ENCODE data around the gene SYCN. TPM values are rescaled to one million over a fixed set of nuclear protein-coding genes. Genes with fewer than 3 reads are reported as not detected.
A peak's percentile ranks its signal among the peaks of the same experiment; 100 is the strongest.
"Not testable (repeated sequence)": the region's sequence is repeated elsewhere in the genome, so short reads cannot be mapped to it uniquely, and the experiment has no call there.

The SYCN gene
- polyA plus RNA-seq, 6 donors from 2014 or later: not detected

GRCh38 chr19:39240421-39240820, 36.4 kb upstream of the SYCN start:
- peaks cover 0 to 17% (median 11%) of the 10 kb centered on the region in 3 donors for H3K27me3 Mint-ChIP-seq
- peak overlapping the region in 2 of 6 donors; percentile 37 to 64 for H3K27ac Mint-ChIP-seq
- H3K4me1 Mint-ChIP-seq: peaks cover 18 to 23% (median 20%) of the 10 kb centered on the region in 3 donors
- no peak overlapping the region for H3K4me3 Mint-ChIP-seq
- no peaks in the 10 kb centered on the region for H3K36me3 Mint-ChIP-seq
- ATAC-seq (ENCODE audit: low read depth in 2 of 2) (no peak), DNase-seq (no peak)
- no peaks in the 10 kb centered on the region for H3K9me3 Mint-ChIP-seq

GRCh38 chr19:39238944-39239343, 34.9 kb upstream of the SYCN start:
- Mint-ChIP-seq H3K27ac (peak overlapping the region in 2 of 6 donors; percentile 39 to 88), H3K27me3 (peaks cover 0 to 9% (median 8%) of the 10 kb centered on the region in 3 donors)
- no peak for DNase-seq

GRCh38 chr19:39238209-39238608, 34.1 kb upstream of the SYCN start:
- DNase-seq (no peak), ATAC-seq (ENCODE audit: low read depth in 2 of 2) (no peak)
- Mint-ChIP-seq H3K27ac (peak overlapping the region; percentile 26 to 92 (median 79)), H3K4me3 (peak overlapping the region; percentile 35 to 89 (median 74)), H3K9me3 (no peaks in the 10 kb centered on the region), H3K27me3 (peaks cover 0 to 1% (median under 1%) of the 10 kb centered on the region in 3 donors), H3K36me3 (no peaks in the 10 kb centered on the region), H3K4me1 (peaks cover 18 to 23% (median 20%) of the 10 kb centered on the region in 3 donors)

More at GRCh38 chr19:39238944-39239343, 34.9 kb upstream of the SYCN start:
- peaks cover 18 to 23% (median 20%) of the 10 kb centered on the region in 3 donors for H3K4me1 Mint-ChIP-seq
- no peaks in the 10 kb centered on the region for H3K36me3 Mint-ChIP-seq
- ATAC-seq (ENCODE audit: low read depth in 2 of 2): no peak
- H3K4me3 Mint-ChIP-seq: no peak overlapping the region
- no peaks in the 10 kb centered on the region for H3K9me3 Mint-ChIP-seq

GRCh38 chr19:39237200-39238184, 33.4 kb upstream of the SYCN start:
- Mint-ChIP-seq H3K27ac (peak overlapping the region; percentile 60 to 92 (median 79)), H3K27me3 (no peaks in the 10 kb centered on the region)

GRCh38 chr19:39236527-39236926, 32.5 kb upstream of the SYCN start:
- H3K9me3 Mint-ChIP-seq: no peaks in the 10 kb centered on the region
- no peaks in the 10 kb centered on the region for H3K36me3 Mint-ChIP-seq
- peaks cover 0 to 4% (median 0%) of the 10 kb centered on the region in 3 donors for H3K27me3 Mint-ChIP-seq
- ATAC-seq (ENCODE audit: low read depth in 2 of 2): no peak
- no peak for DNase-seq
- H3K4me1 Mint-ChIP-seq: peaks cover 18 to 23% (median 20%) of the 10 kb centered on the region in 3 donors
- peak overlapping the region in 2 of 8 donors; percentile 61 to 70 for H3K4me3 Mint-ChIP-seq
- peak overlapping the region in 3 of 6 donors; percentile 40 to 65 (median 44) for H3K27ac Mint-ChIP-seq

More at GRCh38 chr19:39237200-39238184, 33.4 kb upstream of the SYCN start:
- Mint-ChIP-seq H3K9me3 (no peaks in the 10 kb centered on the region), H3K4me3 (peak overlapping the region; percentile 35 to 89 (median 74)), H3K36me3 (no peaks in the 10 kb centered on the region), H3K4me1 (peaks cover 18 to 23% (median 20%) of the 10 kb centered on the region in 3 donors)
- peak; percentile 14 for DNase-seq
- ATAC-seq (ENCODE audit: low read depth in 2 of 2): peak; percentile 83 to 94

GRCh38 chr19:39232708-39233107, 28.6 kb upstream of the SYCN start:
- Mint-ChIP-seq H3K4me3 (no peak overlapping the region), H3K27ac (no peak overlapping the region), H3K4me1 (peaks cover 10 to 12% (median 10%) of the 10 kb centered on the region in 3 donors), H3K36me3 (no peaks in the 10 kb centered on the region), H3K9me3 (peaks cover 0 to 6% (median 0%) of the 10 kb centered on the region in 7 donors), H3K27me3 (peaks cover 0 to 14% (median 1%) of the 10 kb centered on the region in 3 donors)
- no peak for ATAC-seq (ENCODE audit: low read depth in 2 of 2)
- no peak for DNase-seq

- Mint-ChIP-seq H3K36me3 (no peaks in the 10 kb centered on the region), H3K27me3 (peaks cover 8 to 28% (median 10%) of the 10 kb centered on the region in 3 donors), H3K9me3 (peaks cover 0 to 6% (median 0%) of the 10 kb centered on the region in 7 donors), H3K4me3 (no peak overlapping the region), H3K27ac (no peak overlapping the region), H3K4me1 (no peaks in the 10 kb centered on the region)
- DNase-seq: no peak
- no peak for ATAC-seq (ENCODE audit: low read depth in 2 of 2)
Observed at GRCh38 chr19:39230096-39230764, 26.2 kb upstream of the SYCN start.

GRCh38 chr19:39224910-39225309, 20.8 kb upstream of the SYCN start:
- peak overlapping the region in 1 of 8 donors; percentile 21 for H3K4me3 Mint-ChIP-seq
- DNase-seq: no peak
- H3K27ac Mint-ChIP-seq: peak overlapping the region in 1 of 6 donors; percentile 77
- peaks cover 0 to 4% (median 1%) of the 10 kb centered on the region in 3 donors for H3K4me1 Mint-ChIP-seq
- H3K36me3 Mint-ChIP-seq: no peaks in the 10 kb centered on the region
- ATAC-seq (ENCODE audit: low read depth in 2 of 2): no peak
- H3K27me3 Mint-ChIP-seq: peaks cover 34 to 47% (median 44%) of the 10 kb centered on the region in 3 donors
- H3K9me3 Mint-ChIP-seq: no peaks in the 10 kb centered on the region

- Mint-ChIP-seq H3K27me3 (peaks cover 38 to 53% (median 51%) of the 10 kb centered on the region in 3 donors), H3K27ac (no peak overlapping the region), H3K4me3 (no peak overlapping the region), H3K36me3 (no peaks in the 10 kb centered on the region), H3K4me1 (peaks cover 0 to 4% (median 1%) of the 10 kb centered on the region in 3 donors), H3K9me3 (no peaks in the 10 kb centered on the region)
- ATAC-seq (ENCODE audit: low read depth in 2 of 2): no peak
- no peak for DNase-seq
Observed at GRCh38 chr19:39223703-39224279, 19.7 kb upstream of the SYCN start.

- ATAC-seq (ENCODE audit: low read depth in 2 of 2); H3K4me1 Mint-ChIP-seq: not testable (repeated sequence)
Observed at GRCh38 chr19:39219108-39219507, 15.0 kb upstream of the SYCN start.

GRCh38 chr19:39218230-39219007, 14.4 kb upstream of the SYCN start:
- H3K27me3 Mint-ChIP-seq: peaks cover 30 to 51% (median 42%) of the 10 kb centered on the region in 3 donors

More at GRCh38 chr19:39219108-39219507, 15.0 kb upstream of the SYCN start:
- not testable (repeated sequence) for H3K36me3 Mint-ChIP-seq, H3K4me3 Mint-ChIP-seq, H3K27ac Mint-ChIP-seq, DNase-seq
- Mint-ChIP-seq H3K27me3 (peaks cover 33 to 52% (median 41%) of the 10 kb centered on the region in 3 donors), H3K9me3 (peaks cover 0 to 14% (median 5%) of the 10 kb centered on the region in 7 donors)

GRCh38 chr19:39217094-39217493, 13.0 kb upstream of the SYCN start:
- Mint-ChIP-seq H3K4me3 (no peak overlapping the region), H3K27ac (peak overlapping the region in 1 of 6 donors; percentile 27), H3K9me3 (peaks cover 0 to 14% (median 5%) of the 10 kb centered on the region in 7 donors), H3K27me3 (peaks cover 28 to 46% (median 38%) of the 10 kb centered on the region in 3 donors), H3K4me1 (peaks cover 0 to 1% (median 0%) of the 10 kb centered on the region in 3 donors), H3K36me3 (peaks cover 5 to 7% of the 10 kb centered on the region in 2 donors)
- no peak for DNase-seq
- no peak for ATAC-seq (ENCODE audit: low read depth in 2 of 2)

More at GRCh38 chr19:39218230-39219007, 14.4 kb upstream of the SYCN start:
- Mint-ChIP-seq H3K27ac (no peak overlapping the region), H3K4me3 (no peak overlapping the region), H3K9me3 (peaks cover 0 to 14% (median 5%) of the 10 kb centered on the region in 7 donors), H3K4me1 (peaks cover 0 to 1% (median 0%) of the 10 kb centered on the region in 3 donors), H3K36me3 (peaks cover 5 to 7% of the 10 kb centered on the region in 2 donors)
- DNase-seq: no peak
- ATAC-seq (ENCODE audit: low read depth in 2 of 2): no peak

Measured in naive B cell (primary cell).